HG02571 (cell line): ENCODE measurements around the gene TP53I11.

Source experiments
- ATAC-seq: cut with Tn5 transposase; IDR thresholded peaks from one replicate; pipeline ENCODE4 v1.9.1; 2021; ENCODE audit warnings: mild to moderate bottlenecking, moderate library complexity; ENCODE audit not compliant: unreplicated experiment

Gene TP53I11

DNA sequence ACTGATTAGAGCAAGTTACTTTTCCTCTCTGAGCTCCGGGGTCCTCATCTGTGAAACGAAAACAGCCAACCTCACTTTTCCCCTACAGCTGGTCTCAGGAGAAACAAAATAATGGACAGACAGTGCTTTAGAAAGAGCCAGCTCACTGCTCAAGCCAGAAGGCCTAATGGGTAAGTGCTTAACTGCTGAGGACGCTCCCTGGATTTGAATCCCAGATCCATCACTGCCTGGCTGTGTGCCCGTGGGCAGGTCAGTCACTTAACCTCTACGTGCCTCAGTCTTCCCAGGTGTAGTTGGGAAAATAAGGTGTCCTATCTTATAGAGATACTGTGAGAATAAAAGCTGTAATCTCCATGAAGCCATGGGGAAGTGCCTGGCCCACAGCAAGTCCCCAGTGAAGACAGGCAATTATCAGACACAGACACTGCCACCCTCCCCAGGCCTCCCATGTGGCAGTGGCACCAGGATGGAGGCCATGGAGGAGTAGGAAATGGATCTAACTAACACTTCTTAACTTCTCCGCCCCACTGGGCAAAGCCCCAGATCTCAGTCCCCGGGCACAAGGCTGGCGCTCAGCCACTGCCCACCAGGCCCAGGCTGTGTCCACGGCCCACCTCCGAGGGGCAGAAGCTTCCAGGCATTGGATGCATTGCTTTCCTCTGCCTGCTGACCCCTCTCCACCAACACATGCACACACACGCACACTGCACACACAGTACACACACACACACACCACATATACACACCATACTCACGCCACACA, 9.2 kb downstream of the TP53I11 start:
- no peak for ATAC-seq

DNA sequence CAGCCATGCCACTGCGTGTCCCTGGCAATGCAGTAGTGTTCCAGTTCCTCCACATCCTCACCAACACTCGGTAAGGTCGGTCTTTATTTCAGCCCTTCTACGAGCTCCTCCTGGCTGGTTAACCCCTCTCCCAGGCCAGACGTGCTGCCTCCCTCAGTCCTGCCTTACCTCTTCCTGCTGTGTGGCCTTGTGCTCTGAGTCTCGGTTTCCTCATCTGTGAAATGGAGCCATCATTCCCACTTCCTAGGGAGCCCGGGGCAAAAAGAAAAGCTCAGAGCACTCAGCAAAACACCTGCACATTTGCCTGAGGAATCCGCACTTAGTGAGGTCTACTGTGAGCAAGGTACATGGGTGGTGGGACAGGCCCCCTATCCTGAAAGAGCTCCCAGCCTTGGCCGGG, 9.8 kb downstream of the TP53I11 start:
- ATAC-seq = no peak

- no peak for ATAC-seq
These were observed 10.3 kb downstream of the TP53I11 start for GRCh38 chr11:44940404-44940803.

GRCh38 chr11:44939673-44940395, 10.8 kb downstream of the TP53I11 start:
- ATAC-seq = no peak

DNA sequence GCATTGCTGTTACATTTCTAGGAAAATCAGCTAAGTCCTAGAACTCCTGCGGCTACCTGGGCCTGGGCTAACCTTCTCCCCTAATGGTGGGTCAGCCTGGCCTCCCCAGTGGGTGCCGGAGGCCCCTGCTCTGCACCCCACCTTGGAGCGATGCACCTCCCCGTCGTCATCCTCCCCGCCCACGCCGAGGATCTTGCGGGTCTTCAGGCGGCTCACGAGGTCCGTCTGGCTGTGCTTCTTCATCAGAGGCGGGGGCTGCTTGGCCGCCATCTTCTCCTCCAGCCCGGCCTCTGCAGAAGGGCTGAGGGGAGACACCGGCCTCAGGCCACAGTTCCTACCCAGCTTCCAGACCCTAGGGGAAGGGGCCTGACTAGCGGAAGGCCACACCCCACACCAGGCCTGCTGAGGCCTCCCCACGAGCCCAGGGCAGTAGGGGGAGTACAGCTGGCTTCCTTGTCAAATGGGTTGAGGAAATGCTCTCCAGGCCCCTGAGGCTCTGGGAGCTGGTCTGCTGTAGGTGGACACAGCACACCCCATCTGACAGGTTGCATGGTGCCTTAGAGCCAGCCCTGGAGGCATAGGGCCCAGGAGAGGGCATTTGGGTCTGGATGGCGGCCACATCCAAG, 12.5 kb downstream of the TP53I11 start:
- ATAC-seq = no peak

DNA sequence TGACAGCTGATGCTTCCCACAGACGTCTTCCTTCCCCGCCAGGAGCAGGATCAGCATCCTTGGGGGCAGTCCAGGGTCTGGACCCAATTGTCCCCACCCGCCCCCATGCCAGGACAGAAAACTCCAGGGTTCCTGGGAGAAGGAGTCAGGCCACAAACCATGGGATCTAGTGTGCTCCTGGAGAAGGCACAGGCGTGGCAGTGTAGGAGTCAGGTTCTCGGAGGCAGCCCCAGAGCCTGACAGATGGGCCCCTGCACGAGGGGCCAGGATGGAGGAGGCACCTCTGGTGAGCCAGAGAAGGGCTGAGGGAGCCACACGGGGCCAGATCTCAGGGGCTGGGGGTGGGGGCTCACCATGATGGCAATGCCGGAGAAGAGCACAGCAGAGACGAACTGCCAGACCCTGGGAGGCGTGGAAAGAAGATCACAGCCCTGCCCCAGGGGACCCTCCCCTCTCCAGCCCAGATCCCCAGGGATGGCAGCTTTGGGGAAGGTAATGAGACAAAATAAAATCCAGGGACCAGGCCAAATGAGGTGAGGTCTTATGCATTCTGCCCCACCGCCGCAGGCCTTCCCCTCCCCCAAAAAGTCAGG, 13.6 kb downstream of the TP53I11 start:
- ATAC-seq = no peak

DNA sequence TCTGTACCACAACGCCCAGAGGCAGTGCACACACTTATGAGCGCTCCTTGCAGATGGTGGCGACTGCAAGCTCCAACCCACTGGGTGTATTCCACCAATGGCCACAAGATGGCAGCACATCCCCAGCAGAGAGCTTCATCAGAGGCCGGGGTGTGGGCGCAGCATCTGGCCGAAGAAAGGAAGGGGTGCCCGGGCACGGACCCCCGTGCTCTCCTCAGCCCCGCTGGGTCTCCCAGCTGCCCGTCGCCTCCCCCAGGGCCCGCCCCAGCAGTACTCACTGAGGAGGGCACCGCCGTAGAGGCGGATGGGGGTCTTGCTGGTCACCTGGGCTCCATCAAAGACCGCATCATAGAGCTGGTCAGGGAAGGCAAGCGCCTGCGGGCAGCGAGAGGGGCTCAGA, 14.2 kb downstream of the TP53I11 start:
- ATAC-seq = no peak

GRCh38 chr11:44934735-44935250, 15.9 kb downstream of the TP53I11 start:
- ATAC-seq = no peak

DNA sequence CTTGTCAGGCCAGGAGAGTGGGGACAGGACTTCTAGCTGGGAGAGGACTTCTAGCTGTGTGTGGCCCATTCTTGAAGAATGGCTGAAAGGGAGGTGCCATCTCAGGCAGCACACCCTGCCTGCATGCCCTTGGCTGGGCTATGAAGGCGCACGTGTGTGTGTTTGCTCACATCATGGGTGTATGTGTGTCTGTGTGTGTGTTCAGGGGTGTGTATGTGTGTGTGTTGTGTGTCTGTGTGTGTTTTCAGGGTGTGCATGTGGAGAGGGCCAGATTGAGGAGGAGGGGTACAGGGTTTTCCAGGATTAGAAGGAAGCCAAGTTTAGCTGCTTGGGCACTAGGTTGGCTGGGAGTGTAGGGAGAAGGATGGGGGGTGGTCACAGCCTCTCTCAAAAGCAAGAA, 16.6 kb downstream of the TP53I11 start:
- no peak for ATAC-seq

DNA sequence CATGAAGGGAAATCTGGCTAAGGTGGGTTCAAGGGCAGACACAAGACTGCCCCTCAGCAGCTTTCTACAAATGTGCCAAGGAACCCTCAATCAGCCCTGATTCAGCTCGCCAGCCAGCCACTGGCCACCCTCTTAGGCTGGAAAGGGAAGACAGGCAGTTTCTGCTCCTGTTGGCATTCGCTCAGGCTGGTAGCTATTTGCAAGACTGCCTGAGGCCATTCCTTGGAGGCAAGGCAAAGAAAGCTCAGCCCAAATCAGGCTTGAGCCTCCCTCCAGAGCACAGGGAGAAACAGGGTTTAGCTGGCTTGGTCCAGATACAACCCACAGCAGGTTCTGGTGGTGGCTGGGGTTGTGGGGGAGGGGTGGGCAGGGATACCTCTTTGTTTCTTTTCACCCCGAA, 19.2 kb downstream of the TP53I11 start:
- no peak for ATAC-seq

DNA sequence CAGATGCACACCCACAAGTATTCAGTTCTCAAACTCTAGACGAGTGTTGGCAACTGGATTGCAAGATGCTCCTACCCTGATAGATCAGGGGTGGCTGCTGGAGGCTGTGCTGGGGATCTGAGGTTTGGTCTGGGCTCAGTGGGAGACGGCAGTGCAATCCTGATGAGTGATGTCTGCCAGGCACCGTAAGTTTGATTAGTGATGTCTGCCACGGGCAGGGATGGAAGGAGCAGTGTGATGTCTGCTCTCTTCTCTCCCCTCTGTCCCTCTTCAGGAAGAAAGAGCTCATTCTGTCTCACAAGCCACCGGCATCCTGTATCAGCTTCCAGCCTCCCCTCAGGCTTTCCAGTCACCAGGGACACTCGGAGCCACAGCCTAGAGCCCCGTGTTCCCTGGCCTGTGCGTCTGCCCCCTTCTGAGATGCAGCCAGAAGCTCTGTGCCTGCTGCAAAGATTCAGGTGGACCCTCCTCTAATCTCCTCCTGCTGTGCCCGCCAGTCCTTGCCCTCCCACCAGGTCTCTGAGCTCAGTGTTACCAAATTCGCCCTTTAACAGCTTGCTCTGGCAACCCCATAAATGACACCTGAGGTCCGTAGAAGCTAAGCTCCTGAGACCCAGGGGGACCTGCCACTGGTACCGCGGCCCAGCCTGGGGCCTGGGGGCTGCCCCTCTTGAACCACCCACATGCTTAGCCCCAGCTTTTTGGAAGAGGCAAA, 19.9 kb downstream of the TP53I11 start:
- no peak for ATAC-seq

- no peak for ATAC-seq
These were observed 21.9 kb downstream of the TP53I11 start for GRCh38 chr11:44928816-44929215.

- ATAC-seq = no peak
These were observed 22.5 kb downstream of the TP53I11 start for GRCh38 chr11:44928144-44928543.

DNA sequence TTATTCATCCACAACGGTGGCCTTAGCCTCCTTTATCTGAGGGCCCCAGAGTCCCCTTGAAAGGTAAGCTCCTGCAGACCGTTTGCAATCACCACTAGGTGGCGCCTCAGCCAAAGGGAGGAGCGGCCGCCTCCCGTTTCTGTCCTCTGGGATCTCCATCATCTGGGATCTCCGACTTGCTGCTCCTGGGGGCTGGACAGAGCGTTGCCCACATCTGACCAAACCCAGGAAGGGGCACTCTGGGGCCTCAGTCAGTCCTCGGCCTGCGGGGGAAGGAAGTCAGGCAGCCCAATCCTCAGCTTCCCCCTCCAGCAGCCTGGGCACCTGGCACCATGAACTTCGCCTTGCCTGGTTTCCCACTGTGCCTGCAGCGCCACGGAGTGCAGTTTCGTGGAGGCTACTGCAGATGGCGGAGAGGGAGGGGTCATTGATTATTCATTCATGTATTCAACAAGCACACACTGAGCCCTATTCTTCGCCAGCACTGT, 23.5 kb downstream of the TP53I11 start:
- no peak for ATAC-seq

GRCh38 chr11:44926036-44926435, 24.6 kb downstream of the TP53I11 start:
- ATAC-seq = no peak

DNA sequence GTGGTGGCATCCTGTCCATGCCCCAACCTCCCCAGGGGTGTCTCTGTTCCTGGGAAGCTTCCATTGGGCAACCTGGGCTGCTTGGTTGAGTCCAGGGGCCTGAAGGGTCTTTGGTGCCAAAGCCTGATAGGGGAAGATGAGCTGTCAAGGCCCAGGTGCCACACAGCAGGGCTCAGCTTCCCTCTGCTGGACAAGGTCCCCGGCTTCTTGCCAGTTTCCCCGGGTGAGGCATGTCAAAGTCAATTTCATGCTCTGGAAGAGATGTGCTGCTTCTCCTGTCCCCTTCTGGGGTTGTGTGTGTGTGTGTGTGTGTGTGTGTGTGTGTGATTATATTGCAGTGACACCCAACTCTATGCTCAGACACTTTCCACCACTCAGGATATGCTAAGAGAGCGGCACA, 26.9 kb downstream of the TP53I11 start:
- no peak for ATAC-seq

DNA sequence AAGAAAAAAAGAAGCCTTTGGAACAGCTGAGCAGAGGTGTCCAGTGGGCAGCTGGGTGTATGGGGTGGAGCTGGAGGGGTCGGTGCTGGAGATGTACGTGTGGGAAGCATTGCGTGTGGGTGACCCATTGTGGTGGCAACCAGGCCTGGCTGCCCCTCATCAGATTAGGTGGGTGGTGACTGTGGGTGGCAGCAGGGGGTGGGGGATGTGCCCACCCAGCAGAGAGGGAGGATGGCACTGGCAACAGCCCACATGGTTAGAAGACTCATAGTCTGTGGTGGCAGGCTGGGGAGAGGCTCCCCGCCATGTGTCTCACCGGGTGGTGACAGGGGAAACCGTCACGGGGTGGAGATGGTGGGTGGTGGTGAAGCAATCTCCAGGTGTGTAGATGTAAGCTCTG, 27.6 kb downstream of the TP53I11 start:
- ATAC-seq = no peak

DNA sequence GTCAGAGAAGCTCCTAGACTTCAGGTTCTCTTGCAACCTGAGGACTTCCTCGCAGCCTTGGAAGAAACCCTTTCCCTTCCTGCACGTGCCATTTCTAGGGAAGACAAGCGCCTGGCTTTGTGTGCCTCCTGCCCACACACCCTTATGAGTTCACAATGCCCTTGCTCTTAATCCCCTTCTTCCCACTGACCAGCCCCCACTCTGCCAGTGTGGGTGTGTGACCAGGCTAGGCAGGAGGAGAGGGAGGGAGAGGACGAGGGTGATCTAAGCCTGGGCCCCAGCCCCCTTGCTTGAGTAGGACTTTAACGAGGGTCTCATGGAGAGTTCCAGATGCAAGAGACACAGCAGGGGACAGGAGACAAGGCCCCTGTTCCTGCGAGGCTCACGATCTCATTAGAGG, 30.2 kb downstream of the TP53I11 start:
- ATAC-seq = no peak

- ATAC-seq = no peak
These were observed 32.9 kb downstream of the TP53I11 start for GRCh38 chr11:44917741-44918140.

DNA sequence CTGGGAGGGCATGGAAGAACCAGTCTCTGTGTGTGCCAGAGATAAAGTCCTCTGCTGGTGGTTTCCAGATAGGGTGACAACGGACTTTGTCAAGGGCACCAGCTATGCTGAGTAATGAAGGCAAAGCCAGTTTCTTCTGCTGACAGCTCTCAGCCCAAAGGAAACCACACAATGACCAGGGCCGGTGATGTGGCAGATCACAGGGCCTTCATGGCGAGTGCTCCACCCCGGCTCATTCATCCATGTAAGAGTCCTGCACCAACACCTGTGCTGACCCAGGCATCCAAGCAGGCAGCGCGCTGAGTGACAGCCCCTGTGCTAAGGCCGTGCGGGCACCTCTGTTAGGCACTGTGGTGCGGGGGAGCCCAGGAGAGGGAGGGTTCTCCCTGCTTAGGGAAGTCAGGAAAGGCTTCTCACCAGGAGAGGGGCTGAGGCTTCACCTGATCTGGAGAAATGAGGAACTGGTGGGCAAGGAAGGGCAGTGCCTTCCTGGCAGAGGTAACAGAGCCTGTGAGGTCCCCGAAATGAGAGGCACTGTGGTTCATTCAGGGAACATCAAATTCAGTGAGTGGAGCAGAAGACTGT, 33.8 kb downstream of the TP53I11 start:
- no peak for ATAC-seq
